Aorta (tissue), 5 donors: ENCODE data around the gene RPAP2. TPM values are rescaled to one million over a fixed set of nuclear protein-coding genes. Genes with fewer than 3 reads are reported as not detected.

Experiments used
- ATAC-seq: fragments of 200-7000 bp; cut with Tn5 transposase; one replicate; pipeline ENCODE4 v1.9.1; 2022; ENCODE audit warnings: moderate library complexity; ENCODE audit not compliant: low FRiP score
- DNase-seq, 2 donors: peaks; one replicate each; pipeline ENCODE4 v3.0.0-alpha.2; 2020
- H3K27ac ChIP-seq, 2 donors: one replicate each; pipeline ENCODE4 v1.5.1; 2013; ENCODE audit warnings: low read length in 2 of 2, mild to moderate bottlenecking in 2 of 2, moderate library complexity in 2 of 2, control low read depth in 1 of 2, inconsistent platforms in 1 of 2, low read depth in 1 of 2
- H3K27me3 ChIP-seq, 2 donors: one replicate each; pipeline ENCODE4 v1.6.1; 2013; ENCODE audit warnings: control low read depth in 1 of 2, low read length in 1 of 2, mild to moderate bottlenecking in 1 of 2, moderate library complexity in 1 of 2; ENCODE audit not compliant: insufficient read depth in 2 of 2, control insufficient read depth in 1 of 2
- H3K36me3 ChIP-seq, 2 donors: one replicate each; pipeline ENCODE4 v1.6.1; 2013; ENCODE audit warnings: control low read depth in 1 of 2, low read length in 1 of 2, mild to moderate bottlenecking in 1 of 2; ENCODE audit not compliant: insufficient read depth in 2 of 2, control insufficient read depth in 1 of 2
- H3K4me1 ChIP-seq, 2 donors: one replicate each; pipeline ENCODE4 v1.6.1; 2013; ENCODE audit warnings: low read length in 2 of 2, control low read depth in 1 of 2, mild to moderate bottlenecking in 1 of 2, moderate library complexity in 1 of 2; ENCODE audit not compliant: insufficient read depth in 2 of 2, control insufficient read depth in 1 of 2
- H3K4me3 ChIP-seq, 2 donors: one replicate each; pipeline ENCODE4 v1.5.1; 2013; ENCODE audit warnings: low read length in 2 of 2, control low read depth in 1 of 2, mild to moderate bottlenecking in 1 of 2
- H3K9me3 ChIP-seq: one replicate; pipeline ENCODE4 v1.6.1; 2013; ENCODE audit warnings: mild to moderate bottlenecking, low read length; ENCODE audit not compliant: control insufficient read depth
- WGBS, 2 donors: extraction: QIAGEN DNeasy Blood & Tissue Kit; methylation state at CpG; one replicate each; pipeline ENCODE4 v1.1.7; 2013; 5-methylcytosine and 5-hydroxymethylcytosine counted together
- intact Hi-C, 2 donors: fragments of 100-400 bp; cut with DNase I; formaldehyde crosslinking; loops; one replicate each; pipeline versions ENCODE4 v1.14.2 to v1.15.0; 2022
- polyA plus RNA-seq, 2 donors: library from polyadenylated mRNA; stranded (reverse); fragments of 200-250 nt; gene quantifications; one replicate each; pipeline ENCODE4 v1.2.3, GENCODE V29; 2013
- total RNA-seq, 2 donors: library from RNA; stranded (reverse); fragmentation: NEBNext Ultra II Directional; extraction: Animal tissue kit (Norgen Biotek cat#: 25700); gene quantifications; one replicate each; pipeline ENCODE4 v1.2.1, GENCODE V29; 2021
- donor health status: healthy with polysubstance abuse.
- donor health status: Bipolar disorder and iron deficiency.
- donor health status: DM: no; HTN: no; CAD: no.
- donor health status: DM: no; HTN: no; CAD: no.
- donor health status: DM: yes; HTN: yes; CAD: no.

RPAP2 gene
- total and polyA plus RNA-seq, 4 donors = 4.9 to 31.3 (median 21.0) TPM

GRCh38 chr1:92359986-92360385, 61.1 kb downstream of the RPAP2 start:
- H3K27ac ChIP-seq = no peak overlapping the region
- WGBS, 2 donors = 91% methylated on average over 2 of the region's 2 CpGs
- no peak overlapping the region for H3K4me3 ChIP-seq
- intact Hi-C loops = no loop called here
- H3K36me3 ChIP-seq = peaks cover 3 to 4% of the 10 kb centered on the region in 2 donors
- H3K27me3 ChIP-seq = no peaks in the 10 kb centered on the region
- DNase-seq = no peak
- no peaks in the 10 kb centered on the region for H3K9me3 ChIP-seq
- ATAC-seq = no peak
- H3K4me1 ChIP-seq = no peaks in the 10 kb centered on the region

GRCh38 chr1:92362970-92363369, 64.1 kb downstream of the RPAP2 start:
- H3K27ac ChIP-seq = no peak overlapping the region
- peaks cover 3 to 4% of the 10 kb centered on the region in 2 donors for H3K36me3 ChIP-seq
- H3K27me3 ChIP-seq = no peaks in the 10 kb centered on the region
- no peaks in the 10 kb centered on the region for H3K4me1 ChIP-seq
- WGBS, 2 donors = 41 to 52% methylated on average over 3 of the region's 3 CpGs
- intact Hi-C loops = no loop called here
- DNase-seq (no peak), ATAC-seq (no peak)
- H3K9me3 ChIP-seq = no peaks in the 10 kb centered on the region
- no peak overlapping the region for H3K4me3 ChIP-seq

- 80 to 82% methylated on average over 3 of the region's 3 CpGs for WGBS, 2 donors
- ATAC-seq (no peak), DNase-seq (no peak)
- Histone ChIP-seq H3K36me3 (peaks cover 2 to 3% of the 10 kb centered on the region in 2 donors), H3K4me1 (no peaks in the 10 kb centered on the region), H3K4me3 (no peak overlapping the region), H3K9me3 (no peaks in the 10 kb centered on the region), H3K27ac (no peak overlapping the region), H3K27me3 (no peaks in the 10 kb centered on the region)
- intact Hi-C loops = no loop called here
Observed at GRCh38 chr1:92363401-92363800, 64.5 kb downstream of the RPAP2 start.

GRCh38 chr1:92365378-92366039, 66.7 kb downstream of the RPAP2 start:
- DNase-seq (no peak), ATAC-seq (no peak)
- intact Hi-C loops = no loop called here
- Histone ChIP-seq H3K27ac (no peak overlapping the region), H3K27me3 (no peaks in the 10 kb centered on the region), H3K4me3 (no peak overlapping the region), H3K9me3 (no peaks in the 10 kb centered on the region), H3K4me1 (no peaks in the 10 kb centered on the region), H3K36me3 (peaks cover 0 to 2% of the 10 kb centered on the region in 2 donors)
- 73 to 81% methylated on average over 4 of the region's 4 CpGs for WGBS, 2 donors

GRCh38 chr1:92366040-92366395, 67.2 kb downstream of the RPAP2 start:
- Histone ChIP-seq H3K27ac (no peak overlapping the region), H3K36me3 (peaks cover 0 to 2% of the 10 kb centered on the region in 2 donors), H3K27me3 (no peaks in the 10 kb centered on the region), H3K9me3 (no peaks in the 10 kb centered on the region), H3K4me1 (no peaks in the 10 kb centered on the region), H3K4me3 (no peak overlapping the region)
- 94 to 98% methylated on average over 2 of the region's 2 CpGs for WGBS, 2 donors
- DNase-seq = no peak
- intact Hi-C loops = no loop called here
- no peak for ATAC-seq

- no peak for DNase-seq
- no peak for ATAC-seq
- Histone ChIP-seq H3K9me3 (no peaks in the 10 kb centered on the region), H3K4me1 (no peaks in the 10 kb centered on the region), H3K4me3 (no peak overlapping the region), H3K27me3 (no peaks in the 10 kb centered on the region), H3K36me3 (peaks cover 2 to 3% of the 10 kb centered on the region in 2 donors), H3K27ac (no peak overlapping the region)
- WGBS, 2 donors = 87 to 90% methylated on average over 3 of the region's 3 CpGs
- intact Hi-C loops = no loop called here
Observed at GRCh38 chr1:92367496-92367895, 68.6 kb downstream of the RPAP2 start.

- H3K27me3 ChIP-seq = no peaks in the 10 kb centered on the region
- H3K4me3 ChIP-seq = no peak overlapping the region
- WGBS, 2 donors = 79 to 80% methylated on average over 2 of the region's 2 CpGs
- H3K27ac ChIP-seq = no peak overlapping the region
- H3K9me3 ChIP-seq = no peaks in the 10 kb centered on the region
- no peak for DNase-seq
- ATAC-seq = no peak
- H3K36me3 ChIP-seq = peaks cover 0 to 3% of the 10 kb centered on the region in 2 donors
- intact Hi-C loops = no loop called here
- no peaks in the 10 kb centered on the region for H3K4me1 ChIP-seq
Observed at GRCh38 chr1:92372164-92372563, 73.3 kb downstream of the RPAP2 start.

- ATAC-seq (no peak), DNase-seq (no peak)
- intact Hi-C loops = no loop called here
- Histone ChIP-seq H3K36me3 (peaks cover 3 to 5% of the 10 kb centered on the region in 2 donors), H3K4me1 (no peaks in the 10 kb centered on the region), H3K9me3 (no peaks in the 10 kb centered on the region), H3K27ac (no peak overlapping the region), H3K4me3 (no peak overlapping the region), H3K27me3 (no peaks in the 10 kb centered on the region)
- WGBS, 2 donors = 82 to 87% methylated on average over 2 of the region's 2 CpGs
Observed at GRCh38 chr1:92374223-92374622, 75.4 kb downstream of the RPAP2 start.

GRCh38 chr1:92376345-92376744, 77.5 kb downstream of the RPAP2 start:
- Histone ChIP-seq H3K27ac (no peak overlapping the region), H3K9me3 (peaks cover 2% of the 10 kb centered on the region), H3K4me3 (no peak overlapping the region), H3K36me3 (peaks cover 8 to 12% of the 10 kb centered on the region in 2 donors), H3K27me3 (no peaks in the 10 kb centered on the region), H3K4me1 (no peaks in the 10 kb centered on the region)
- intact Hi-C loops = no loop called here
- DNase-seq (no peak), ATAC-seq (no peak)
- WGBS, 2 donors = 85 to 92% methylated on average over 2 of the region's 2 CpGs
